Esophagus (tissue), 2 donors: Measurements from ENCODE around the gene CCDC170. TPM values are rescaled to one million over a fixed set of nuclear protein-coding genes. Genes with fewer than 3 reads are reported as not detected.
"Not testable (repeated sequence)": the region's sequence is repeated elsewhere in the genome, so short reads cannot be mapped to it uniquely, and the experiment has no call there.

Experiments used
- H3K27ac ChIP-seq, 2 donors: one replicate each; pipeline ENCODE4 v1.5.1; 2013; ENCODE audit warnings: low read depth in 2 of 2, mild to moderate bottlenecking in 2 of 2, inconsistent platforms in 1 of 2, low read length in 1 of 2, moderate library complexity in 1 of 2
- H3K27me3 ChIP-seq, 2 donors: one replicate each; pipeline ENCODE4 v1.6.1; 2013; ENCODE audit warnings: low read length in 2 of 2, control low read depth in 1 of 2, mild to moderate bottlenecking in 1 of 2; ENCODE audit not compliant: insufficient read depth in 2 of 2, control insufficient read depth in 1 of 2
- H3K36me3 ChIP-seq, 2 donors: one replicate each; pipeline ENCODE4 v1.6.1; 2013; ENCODE audit warnings: low read length in 1 of 2; ENCODE audit not compliant: control insufficient read depth in 2 of 2, insufficient read depth in 2 of 2
- H3K4me1 ChIP-seq, 2 donors: one replicate each; pipeline ENCODE4 v1.6.1; 2013; ENCODE audit warnings: low read length in 1 of 2; ENCODE audit not compliant: control insufficient read depth in 2 of 2, insufficient read depth in 2 of 2
- H3K4me3 ChIP-seq, 2 donors: one replicate each; pipeline ENCODE4 v1.5.1; 2013; ENCODE audit warnings: low read length in 2 of 2, mild to moderate bottlenecking in 2 of 2, low read depth in 1 of 2, moderate library complexity in 1 of 2
- H3K9me3 ChIP-seq, 2 donors: one replicate each; pipeline ENCODE4 v1.6.1; 2013; ENCODE audit warnings: mild to moderate bottlenecking in 2 of 2, low read depth in 1 of 2, low read length in 1 of 2, moderate library complexity in 1 of 2; ENCODE audit not compliant: control insufficient read depth in 2 of 2, insufficient read depth in 1 of 2
- WGBS, 2 donors: extraction: QIAGEN DNeasy Blood & Tissue Kit; methylation state at CpG; one replicate each; pipeline ENCODE4 v1.1.7; 2013; 5-methylcytosine and 5-hydroxymethylcytosine counted together
- polyA plus RNA-seq, 2 donors: library from polyadenylated mRNA; stranded (reverse); fragments of 200-250 nt; gene quantifications; one replicate each; pipeline ENCODE4 v1.2.3, GENCODE V29; 2013
- donor health status: healthy with polysubstance abuse.
- donor health status: Bipolar disorder and iron deficiency.

CCDC170 gene
- under 1 TPM; 0.02 to 0.04 TPM for polyA plus RNA-seq

GRCh38 chr6:151493804-151494234 lies at the start of gene CCDC170:
CCDC170 (plus strand) TSS chr6:151494017; CDS start chr6:151494129, 112 bp downstream.
- H3K27me3 ChIP-seq = peaks cover 0 to 2% of the 10 kb centered on the region in 2 donors
- peak within 1 kb of the TSS; percentile 48 to 56 for H3K4me3 ChIP-seq
- no peaks in the 10 kb centered on the region for H3K9me3 ChIP-seq
- H3K27ac ChIP-seq = peak within 1 kb of the TSS; percentile 15 to 24
- no peaks in the 10 kb centered on the region for H3K36me3 ChIP-seq
- WGBS, 2 donors = 0 to 1% methylated on average over 58 of the region's 58 CpGs
- H3K4me1 ChIP-seq = peaks cover 2 to 6% of the 10 kb centered on the region in 2 donors

GRCh38 chr6:151445482-151445881 lies 48.3 kb upstream of the CCDC170 start:
- Histone ChIP-seq H3K27ac (no peak overlapping the region), H3K4me1 (no peaks in the 10 kb centered on the region)

GRCh38 chr6:151447237-151447636 lies 46.6 kb upstream of the CCDC170 start:
- H3K27me3 ChIP-seq = no peaks in the 10 kb centered on the region
- H3K4me1 ChIP-seq = no peaks in the 10 kb centered on the region
- H3K27ac ChIP-seq = no peak overlapping the region
- H3K36me3 ChIP-seq = peaks cover 3 to 4% of the 10 kb centered on the region in 2 donors
- no peaks in the 10 kb centered on the region for H3K9me3 ChIP-seq
- WGBS, 2 donors = 92 to 94% methylated on average over 4 of the region's 4 CpGs
- H3K4me3 ChIP-seq = no peak overlapping the region

More at GRCh38 chr6:151445482-151445881, 48.3 kb upstream of the CCDC170 start:
- H3K9me3 ChIP-seq = no peaks in the 10 kb centered on the region
- WGBS, 2 donors = 36 to 44% methylated on average over 5 of the region's 5 CpGs
- H3K4me3 ChIP-seq = no peak overlapping the region
- peaks cover 3 to 4% of the 10 kb centered on the region in 2 donors for H3K36me3 ChIP-seq
- no peaks in the 10 kb centered on the region for H3K27me3 ChIP-seq

GRCh38 chr6:151448623-151449022 lies 45.2 kb upstream of the CCDC170 start:
- H3K27me3 ChIP-seq = no peaks in the 10 kb centered on the region
- no peak overlapping the region for H3K4me3 ChIP-seq
- H3K36me3 ChIP-seq = peaks cover 3 to 4% of the 10 kb centered on the region in 2 donors
- H3K27ac ChIP-seq = no peak overlapping the region
- no peaks in the 10 kb centered on the region for H3K4me1 ChIP-seq
- 95 to 97% methylated on average over 12 of the region's 12 CpGs for WGBS, 2 donors
- H3K9me3 ChIP-seq = no peaks in the 10 kb centered on the region

- not testable (repeated sequence) for H3K27ac ChIP-seq, H3K4me1 ChIP-seq, H3K36me3 ChIP-seq, H3K27me3 ChIP-seq, H3K9me3 ChIP-seq
- H3K4me3 ChIP-seq = peak overlapping the region in 1 of 2 donors; percentile 95
- WGBS, 2 donors = 24 to 28% methylated on average over 3 to 6 of the region's 6 CpGs
Observed at GRCh38 chr6:151450928-151451327, 42.9 kb upstream of the CCDC170 start.

- 0 to 2% methylated on average over 22 of the region's 22 CpGs for WGBS, 2 donors
- H3K27ac ChIP-seq = peak overlapping the region; percentile 70 to 97
- H3K36me3 ChIP-seq = peaks cover 0 to 4% of the 10 kb centered on the region in 2 donors
- H3K27me3 ChIP-seq = no peaks in the 10 kb centered on the region
- no peaks in the 10 kb centered on the region for H3K9me3 ChIP-seq
- peak overlapping the region; percentile 68 to 95 for H3K4me3 ChIP-seq
- H3K4me1 ChIP-seq = no peaks in the 10 kb centered on the region
Observed at GRCh38 chr6:151451417-151451949, 42.3 kb upstream of the CCDC170 start.

GRCh38 chr6:151451950-151452749 lies 41.7 kb upstream of the CCDC170 start, which contains the start of gene RMND1:
RMND1 (minus strand) TSS chr6:151452126; CDS start chr6:151445811, 6,315 bp downstream.
- no peaks in the 10 kb centered on the region for H3K27me3 ChIP-seq
- H3K9me3 ChIP-seq = no peaks in the 10 kb centered on the region
- peak within 1 kb of the TSS; percentile 96 to 97 for H3K27ac ChIP-seq
- WGBS, 2 donors = 0% methylated on average over 73 to 74 of the region's 74 CpGs
- H3K4me1 ChIP-seq = no peaks in the 10 kb centered on the region
- H3K36me3 ChIP-seq = peaks cover 0 to 4% of the 10 kb centered on the region in 2 donors
- H3K4me3 ChIP-seq = peak within 1 kb of the TSS; percentile 76 to 95

GRCh38 chr6:151452750-151453427 lies 40.9 kb upstream of the CCDC170 start:
- Histone ChIP-seq H3K36me3 (peaks cover 0 to 4% of the 10 kb centered on the region in 2 donors), H3K27ac (peak overlapping the region; percentile 96 to 97), H3K4me1 (no peaks in the 10 kb centered on the region), H3K9me3 (no peaks in the 10 kb centered on the region), H3K27me3 (no peaks in the 10 kb centered on the region), H3K4me3 (peak overlapping the region; percentile 76 to 95)
- WGBS, 2 donors = 0 to 1% methylated on average over 24 of the region's 24 CpGs

- H3K4me1 ChIP-seq, H3K9me3 ChIP-seq, H3K4me3 ChIP-seq, H3K27ac ChIP-seq, H3K27me3 ChIP-seq, H3K36me3 ChIP-seq: not testable (repeated sequence)
- WGBS, 2 donors = 57 to 68% methylated on average over 6 to 7 of the region's 10 CpGs
Observed at GRCh38 chr6:151455751-151456398, 37.9 kb upstream of the CCDC170 start.
